Caco-2 (cell line): ENCODE results near the gene TOMM7. TPM values are rescaled to one million over a fixed set of nuclear protein-coding genes. Genes with fewer than 3 reads are reported as not detected.
"Not testable (repeated sequence)": the region's sequence is repeated elsewhere in the genome, so short reads cannot be mapped to it uniquely, and the experiment has no call there.

Experiments
- BruUV-seq: library from RNA; stranded (reverse); fragments of 400-500 nt; replicated peaks from 2 replicates; lab custom pipeline; 2021; lab: Mats Ljungman, UMichigan
- CTCF ChIA-PET: fragments of 300-600 bp; sonication (Branson Sonifier 250); formaldehyde crosslinking; loops from one replicate; lab custom pipeline; 2022; ENCODE audit warnings: antibody characterized with exemption; lab: Charles Lee
- POLR2A ChIA-PET: fragments of 300-600 bp; sonication (Branson Sonifier 250); formaldehyde crosslinking; loops from one replicate; lab custom pipeline; 2022; ENCODE audit warnings: antibody characterized with exemption; lab: Charles Lee
- DNase-seq, 2 experiments: peaks; one replicate each; pipeline versions ENCODE4 v3.0.0 to v3.0.0-alpha.2; 2020 to 2022
- H3K27me3 ChIP-seq: replicated peaks from 2 replicates; pipeline ENCODE4 v1.6.0; 2011; ENCODE audit warnings: low read length; ENCODE audit not compliant: control insufficient read depth, insufficient read depth
- H3K36me3 ChIP-seq: 2 replicates; pipeline ENCODE4 v1.5.1; 2011; ENCODE audit warnings: low read length; ENCODE audit not compliant: control insufficient read depth, insufficient read depth
- H3K4me1 ChIP-seq: fragments of 250-450 bp; sonication (Bioruptor Pico); 2 replicates; pipeline ENCODE4 v1.5.1; 2020; ENCODE audit warnings: mild to moderate bottlenecking
- H3K4me3 ChIP-seq: 2 replicates; pipeline ENCODE4 v1.5.1; 2011; ENCODE audit warnings: low read depth, mild to moderate bottlenecking, control low read depth, low read length
- H3K9me3 ChIP-seq: fragments of 250-450 bp; sonication (Bioruptor Pico); 2 replicates; pipeline ENCODE4 v1.5.1; 2020; ENCODE audit warnings: mild to moderate bottlenecking, moderate library complexity
- H3K27ac Mint-ChIP-seq: one replicate; pipeline ENCODE4 v1.8.0; 2022; ENCODE audit warnings: mixed read lengths; ENCODE audit not compliant: unreplicated experiment
- H3K27me3 Mint-ChIP-seq: one replicate; pipeline ENCODE4 v1.8.0; 2022; ENCODE audit warnings: mixed read lengths; ENCODE audit not compliant: insufficient read depth, unreplicated experiment
- H3K36me3 Mint-ChIP-seq: one replicate; pipeline ENCODE4 v1.8.0; 2022; ENCODE audit warnings: mild to moderate bottlenecking, mixed read lengths; ENCODE audit not compliant: insufficient read depth, unreplicated experiment
- H3K4me1 Mint-ChIP-seq: one replicate; pipeline ENCODE4 v1.8.0; 2022; ENCODE audit warnings: low read depth, mixed read lengths; ENCODE audit not compliant: unreplicated experiment
- H3K4me3 Mint-ChIP-seq: one replicate; pipeline ENCODE4 v1.8.0; 2022; ENCODE audit warnings: mild to moderate bottlenecking, moderate library complexity, mixed read lengths; ENCODE audit not compliant: unreplicated experiment
- H3K9me3 Mint-ChIP-seq: one replicate; pipeline ENCODE4 v1.8.0; 2022; ENCODE audit warnings: mixed read lengths; ENCODE audit not compliant: unreplicated experiment
- CTCF ChIP-seq, 2 experiments: fragments of 200-600 bp in 1 of 2; IDR thresholded peaks; 1 replicate in 1 of 2; 2 replicates in 1 of 2; pipeline versions ENCODE4 v1.5.1 to v1.8.0; 2011 to 2022; ENCODE audit warnings: antibody characterized with exemption in 1 of 2, control low read depth in 1 of 2, inconsistent platforms in 1 of 2, low read depth in 1 of 2, low read length in 1 of 2, mild to moderate bottlenecking in 1 of 2, moderate library complexity in 1 of 2; ENCODE audit not compliant: insufficient read depth in 1 of 2, severe bottlenecking in 1 of 2, unreplicated experiment in 1 of 2
- intact Hi-C: fragments of 100-400 bp; cut with micrococcal nuclease; formaldehyde crosslinking; loops from one replicate; pipeline ENCODE4 v1.10.0; 2022; ENCODE audit not compliant: unreplicated experiment
- total RNA-seq: library from RNA; stranded (reverse); gene quantifications from 2 replicates; pipeline ENCODE4 v1.2.3, GENCODE V29; 2022

The TOMM7 gene
- total RNA-seq, 1 experiment from 2014 or later: 220 TPM

DNA sequence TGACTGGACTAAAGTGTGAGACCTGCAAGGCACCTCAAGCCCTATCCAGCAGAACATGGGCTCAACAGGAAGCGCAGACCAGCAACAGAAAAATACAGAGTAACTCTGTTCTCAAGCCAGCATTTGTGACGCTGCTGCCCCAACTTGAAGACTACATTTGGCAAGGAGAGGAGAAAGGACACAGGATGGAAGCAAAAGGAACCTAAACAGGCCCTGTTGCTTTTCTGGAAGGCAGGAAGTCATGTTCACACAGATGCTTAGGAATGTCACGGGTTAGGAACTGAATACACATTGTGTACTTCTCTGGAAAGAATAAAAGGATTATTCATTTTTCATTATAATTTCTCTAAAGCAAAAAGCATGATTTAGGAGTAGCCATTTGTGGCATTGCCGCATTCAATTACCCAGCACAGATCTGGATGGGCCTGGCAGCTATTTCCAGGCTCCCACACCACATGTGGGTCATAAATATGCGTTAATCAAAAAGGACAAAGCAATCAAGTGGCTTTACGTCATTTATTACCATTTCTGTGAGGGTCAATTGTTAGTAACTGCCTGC is 19.8 kb upstream of the TOMM7 start:
- no peaks in the 10 kb centered on the region for H3K9me3 Mint-ChIP-seq
- ChIA-PET CTCF (interaction anchor here (0.7 kb wide), 1 partner anchor 107 kb away, joined by 3 read pairs; no protein-coding TSS in a partner anchor), POLR2A (no interaction called here)
- H3K27ac Mint-ChIP-seq: no peak overlapping the region
- Histone ChIP-seq H3K27me3 (no peaks in the 10 kb centered on the region), H3K36me3 (no peaks in the 10 kb centered on the region), H3K4me1 (0 out of 2 replicates have a peak, but pooled peaks cover 5% of the 10 kb centered on the region), H3K4me3 (no peak overlapping the region), H3K9me3 (no peaks in the 10 kb centered on the region)
- no TSS peak for BruUV-seq
- peaks cover 7% of the 10 kb centered on the region for H3K4me1 Mint-ChIP-seq
- intact Hi-C loops: no loop called here
- TF ChIP-seq CTCF (IDR thresholded peaks at IDR 0.05; ENCODE audit: insufficient read depth in 1 of 2, low read depth in 1 of 2, low read length in 1 of 2, severe bottlenecking in 1 of 2, unreplicated experiment in 1 of 2): no peak
- no peaks in the 10 kb centered on the region for H3K36me3 Mint-ChIP-seq
- H3K4me3 Mint-ChIP-seq: no peak overlapping the region
- no peak for DNase-seq
- no peaks in the 10 kb centered on the region for H3K27me3 Mint-ChIP-seq

GRCh38 chr7:22841954-22842353 is 19.3 kb upstream of the TOMM7 start:
- H3K4me3 Mint-ChIP-seq: no peak overlapping the region
- H3K4me1 Mint-ChIP-seq: peaks cover 7% of the 10 kb centered on the region

DNA sequence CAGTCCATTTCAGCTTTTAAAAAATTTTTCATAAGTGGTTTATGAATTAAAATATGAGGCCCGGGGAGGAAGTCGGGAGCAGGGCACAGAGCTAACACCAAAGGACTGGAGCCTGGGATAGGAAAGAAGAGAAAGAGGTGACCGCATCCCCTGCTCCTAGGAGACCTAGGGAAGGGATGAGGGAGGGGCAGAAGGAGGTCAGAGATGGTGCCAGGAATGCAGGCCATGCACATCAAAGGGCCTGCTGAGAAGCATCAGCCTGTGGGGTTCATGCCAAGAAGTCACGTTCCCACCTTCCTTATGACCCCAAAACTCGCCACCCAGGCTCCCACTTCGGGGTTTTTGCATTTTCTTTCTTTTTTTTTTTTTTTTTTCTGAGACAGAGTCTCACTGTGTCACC is 14.7 kb upstream of the TOMM7 start:
- H3K4me3 ChIP-seq: no peak overlapping the region
- DNase-seq: no peak
- Mint-ChIP-seq H3K4me3 (no peak overlapping the region), H3K4me1 (peaks cover 19% of the 10 kb centered on the region), H3K27ac (no peak overlapping the region), H3K27me3 (no peaks in the 10 kb centered on the region), H3K36me3 (no peaks in the 10 kb centered on the region), H3K9me3 (no peaks in the 10 kb centered on the region)
- intact Hi-C loops: no loop called here
- no peaks in the 10 kb centered on the region for H3K9me3 ChIP-seq
- POLR2A ChIA-PET: no interaction called here
- CTCF ChIA-PET: no interaction called here
- H3K4me1 ChIP-seq: peaks cover 24% of the 10 kb centered on the region
- no peaks in the 10 kb centered on the region for H3K36me3 ChIP-seq
- TF ChIP-seq CTCF (IDR thresholded peaks at IDR 0.05; ENCODE audit: insufficient read depth in 1 of 2, low read depth in 1 of 2, low read length in 1 of 2, severe bottlenecking in 1 of 2, unreplicated experiment in 1 of 2): no peak
- no peaks in the 10 kb centered on the region for H3K27me3 ChIP-seq
- BruUV-seq: no TSS peak

More at GRCh38 chr7:22841954-22842353, 19.3 kb upstream of the TOMM7 start:
- intact Hi-C loops: no loop called here
- H3K36me3 Mint-ChIP-seq: no peaks in the 10 kb centered on the region
- ChIA-PET CTCF (no interaction called here), POLR2A (no interaction called here)
- DNase-seq: no peak
- H3K9me3 ChIP-seq: no peaks in the 10 kb centered on the region
- 0 out of 2 replicates have a peak, but pooled peaks cover 5% of the 10 kb centered on the region for H3K4me1 ChIP-seq
- H3K36me3 ChIP-seq: no peaks in the 10 kb centered on the region
- no peaks in the 10 kb centered on the region for H3K27me3 Mint-ChIP-seq
- no peak overlapping the region for H3K27ac Mint-ChIP-seq
- BruUV-seq: no TSS peak
- no peak for TF ChIP-seq CTCF (IDR thresholded peaks at IDR 0.05; ENCODE audit: insufficient read depth in 1 of 2, low read depth in 1 of 2, low read length in 1 of 2, severe bottlenecking in 1 of 2, unreplicated experiment in 1 of 2)
- H3K27me3 ChIP-seq: no peaks in the 10 kb centered on the region
- no peak overlapping the region for H3K4me3 ChIP-seq
- no peaks in the 10 kb centered on the region for H3K9me3 Mint-ChIP-seq

- H3K4me3 ChIP-seq, H3K36me3 Mint-ChIP-seq, H3K9me3 ChIP-seq, POLR2A ChIA-PET, H3K27me3 Mint-ChIP-seq, DNase-seq, H3K36me3 ChIP-seq, H3K4me3 Mint-ChIP-seq, intact Hi-C loops, H3K27ac Mint-ChIP-seq, BruUV-seq, H3K27me3 ChIP-seq, H3K9me3 Mint-ChIP-seq: not testable (repeated sequence)
- H3K4me1 Mint-ChIP-seq: peaks cover 18% of the 10 kb centered on the region
- CTCF ChIA-PET: interaction anchor here (0.6 kb wide), 1 partner anchor 106 kb away, joined by 9 read pairs; no protein-coding TSS in a partner anchor
- peaks cover 24% of the 10 kb centered on the region for H3K4me1 ChIP-seq
Measured at GRCh38 chr7:22836506-22836905, 13.9 kb upstream of the TOMM7 start.
